ENCODE measurements around the gene ERVW-1.
"Not testable (repeated sequence)": the region's sequence is repeated elsewhere in the genome, so short reads cannot be mapped to it uniquely, and the experiment has no call there.

Gene ERVW-1

DNA sequence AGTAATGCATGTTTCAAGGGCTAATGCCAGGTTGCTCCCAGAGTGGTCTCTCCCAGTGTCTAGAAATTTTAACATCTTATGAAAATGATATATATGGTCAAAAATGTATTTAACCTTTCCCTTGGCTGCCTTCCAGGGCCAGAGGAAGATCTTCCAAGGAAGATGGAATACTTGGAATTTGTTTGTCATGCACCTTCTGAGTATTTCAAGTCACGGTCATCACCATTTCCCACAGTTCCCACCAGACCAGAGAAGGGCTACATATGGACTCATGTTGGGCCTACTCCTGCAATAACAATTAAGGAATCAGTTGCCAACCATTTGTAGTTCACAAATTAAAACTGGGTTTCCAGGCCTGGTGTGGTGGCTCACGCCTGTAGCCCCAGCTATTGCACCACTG lies 21.5 kb downstream of the ERVW-1 start:
- in situ Hi-C loops (cut with HindIII; ENCODE audit: low sequenced_read_pairs) = no loop called here
- H3K4me3 ChIP-seq (ENCODE audit: low read depth, low read length) = no peak overlapping the region
- TF ChIP-seq, protein P1, sequence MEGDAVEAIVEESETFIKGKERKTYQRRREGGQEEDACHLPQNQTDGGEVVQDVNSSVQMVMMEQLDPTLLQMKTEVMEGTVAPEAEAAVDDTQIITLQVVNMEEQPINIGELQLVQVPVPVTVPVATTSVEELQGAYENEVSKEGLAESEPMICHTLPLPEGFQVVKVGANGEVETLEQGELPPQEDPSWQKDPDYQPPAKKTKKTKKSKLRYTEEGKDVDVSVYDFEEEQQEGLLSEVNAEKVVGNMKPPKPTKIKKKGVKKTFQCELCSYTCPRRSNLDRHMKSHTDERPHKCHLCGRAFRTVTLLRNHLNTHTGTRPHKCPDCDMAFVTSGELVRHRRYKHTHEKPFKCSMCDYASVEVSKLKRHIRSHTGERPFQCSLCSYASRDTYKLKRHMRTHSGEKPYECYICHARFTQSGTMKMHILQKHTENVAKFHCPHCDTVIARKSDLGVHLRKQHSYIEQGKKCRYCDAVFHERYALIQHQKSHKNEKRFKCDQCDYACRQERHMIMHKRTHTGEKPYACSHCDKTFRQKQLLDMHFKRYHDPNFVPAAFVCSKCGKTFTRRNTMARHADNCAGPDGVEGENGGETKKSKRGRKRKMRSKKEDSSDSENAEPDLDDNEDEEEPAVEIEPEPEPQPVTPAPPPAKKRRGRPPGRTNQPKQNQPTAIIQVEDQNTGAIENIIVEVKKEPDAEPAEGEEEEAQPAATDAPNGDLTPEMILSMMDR (IDR thresholded peaks at IDR 0.05; ENCODE audit: low read depth, low read length) = no peak
- no peak for DNase-seq (ENCODE audit: low read depth, low spot score)

DNA sequence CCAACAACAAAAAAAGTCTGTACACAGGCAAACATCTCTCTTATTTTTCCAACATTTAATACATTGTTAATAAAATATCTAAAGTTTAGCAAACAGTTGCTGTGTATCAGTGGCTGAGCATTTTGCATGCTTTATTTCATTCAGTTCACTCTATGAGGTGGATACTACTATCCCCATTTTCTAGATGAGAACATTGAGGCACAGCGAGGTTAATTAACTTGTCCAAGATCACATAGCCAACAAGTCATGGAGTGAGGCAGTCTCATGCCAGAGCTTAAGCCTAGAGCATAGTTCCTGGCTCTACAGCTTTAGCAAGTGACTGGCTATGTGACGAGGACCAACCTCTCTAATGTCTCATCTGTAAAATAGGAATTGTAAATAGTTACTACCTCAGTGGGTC lies 26.1 kb downstream of the ERVW-1 start:
- TF ChIP-seq, protein P1 (IDR thresholded peaks at IDR 0.05; ENCODE audit: low read depth, low read length) = no peak
- no peak for DNase-seq (ENCODE audit: low read depth, low spot score)
- no peak overlapping the region for H3K4me3 ChIP-seq (ENCODE audit: low read depth, low read length)
- in situ Hi-C loops (cut with HindIII; ENCODE audit: low sequenced_read_pairs) = no loop called here

DNA sequence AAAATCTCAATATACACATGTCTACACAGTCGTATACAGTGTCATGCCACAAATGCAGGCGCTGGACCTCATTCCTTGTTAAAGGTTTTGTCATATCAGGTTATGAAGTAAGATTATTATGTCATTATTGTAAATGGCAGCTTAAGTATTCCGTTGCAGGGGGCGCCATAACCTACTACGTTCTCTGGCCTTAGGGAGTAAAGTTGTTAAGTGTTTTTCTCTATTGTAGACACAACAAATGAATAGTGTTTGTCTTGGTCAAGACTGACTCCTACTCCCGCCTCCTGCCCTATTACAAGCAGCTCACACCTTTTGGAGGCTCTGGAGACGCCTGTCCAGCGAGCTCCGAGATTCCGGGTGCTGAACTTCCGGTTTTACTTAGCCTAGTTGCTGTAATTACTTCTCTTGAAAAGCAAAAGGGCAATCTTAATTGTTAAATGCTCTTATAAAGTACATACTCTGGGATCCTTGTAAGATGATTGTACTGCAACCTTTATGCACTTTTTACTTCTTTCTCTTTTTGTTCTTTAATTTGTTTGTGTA lies 29.5 kb downstream of the ERVW-1 start:
- DNase-seq (ENCODE audit: low read depth, low spot score) = peak; percentile 63
- in situ Hi-C loops (cut with HindIII; ENCODE audit: low sequenced_read_pairs) = no loop called here

DNA sequence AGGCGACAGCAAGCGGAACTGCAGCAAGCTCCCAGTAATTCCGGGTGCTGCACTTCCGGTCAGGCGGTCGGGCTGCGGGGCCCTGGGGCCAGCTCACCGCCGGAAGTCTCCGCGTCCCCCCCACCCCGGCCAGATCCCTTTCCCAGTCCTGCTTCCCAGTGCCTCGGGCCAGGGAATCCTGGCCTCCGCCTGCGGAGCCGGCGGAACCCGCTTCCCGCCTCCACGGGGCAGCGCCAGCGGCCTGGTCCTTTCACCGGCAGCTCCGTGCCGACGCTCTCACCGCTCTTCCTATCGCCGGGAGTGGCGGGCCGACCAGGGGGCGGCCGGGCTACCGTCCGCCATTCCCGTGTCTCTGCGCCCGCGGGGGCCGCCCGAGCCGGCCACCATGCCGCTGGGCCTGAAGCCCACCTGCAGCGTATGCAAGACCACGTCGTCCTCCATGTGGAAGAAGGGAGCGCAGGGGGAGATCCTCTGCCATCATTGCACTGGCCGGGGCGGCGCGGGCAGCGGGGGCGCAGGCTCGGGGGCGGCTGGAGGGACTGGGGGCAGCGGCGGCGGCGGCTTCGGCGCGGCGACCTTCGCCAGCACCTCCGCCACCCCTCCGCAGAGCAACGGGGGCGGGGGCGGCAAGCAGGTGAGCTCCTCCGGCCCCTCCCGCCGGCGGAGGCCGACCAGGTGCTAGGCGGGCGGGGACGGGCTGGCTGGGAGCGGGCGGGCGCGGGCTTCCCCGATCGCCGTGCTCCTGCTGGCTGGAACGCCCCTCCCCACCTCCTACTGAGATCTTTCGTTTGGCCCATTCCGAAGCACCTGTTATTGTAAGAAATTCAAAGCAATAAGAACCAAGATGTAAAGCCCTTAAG lies 30.2 kb downstream of the ERVW-1 start, which contains the start of gene GATAD1:
Gene GATAD1, plus strand, starts transcription at position 138 of the 860 bp plus-strand sequence. Its CDS starts 248 bp downstream, at position 386.
- in situ Hi-C loops (cut with HindIII; ENCODE audit: low sequenced_read_pairs) = no loop called here
- H3K4me3 ChIP-seq (ENCODE audit: low read depth, low read length) = peak within 1 kb of the TSS; percentile 78
- DNase-seq (ENCODE audit: low read depth, low spot score) = peak; percentile 90
- TF ChIP-seq, protein P1 (IDR thresholded peaks at IDR 0.05; ENCODE audit: low read depth, low read length) = peak; percentile 92

More for the DNA sequence above, 29.5 kb downstream of the ERVW-1 start:
- peak overlapping the region; percentile 78 for H3K4me3 ChIP-seq (ENCODE audit: low read depth, low read length)
- TF ChIP-seq, protein P1 (IDR thresholded peaks at IDR 0.05; ENCODE audit: low read depth, low read length) = peak; percentile 49

DNA sequence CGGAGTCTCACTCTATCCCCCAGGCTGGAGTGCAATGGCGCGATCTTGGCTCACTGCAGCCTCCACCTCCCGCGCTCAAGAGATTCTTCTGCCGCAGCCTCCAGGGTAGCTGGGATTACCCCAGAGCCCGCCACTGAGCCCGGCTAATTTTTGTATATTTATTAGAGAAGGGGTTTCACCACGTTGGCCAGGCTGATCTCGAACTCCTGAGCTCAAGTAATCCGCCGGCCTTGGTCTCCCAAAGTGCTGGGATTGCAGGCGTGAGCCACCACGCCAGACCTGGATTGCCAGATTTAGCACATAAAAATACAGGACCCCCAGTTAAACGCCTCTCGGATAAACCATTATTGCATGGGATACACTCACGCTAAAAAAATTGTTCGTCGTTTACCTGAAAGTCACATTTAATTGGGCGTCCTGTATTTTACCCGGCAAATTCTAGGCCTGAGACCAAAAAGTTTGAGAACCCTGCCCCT lies 30.8 kb downstream of the ERVW-1 start:
- in situ Hi-C loops (cut with HindIII; ENCODE audit: low sequenced_read_pairs) = no loop called here
- TF ChIP-seq, protein P1 (IDR thresholded peaks at IDR 0.05; ENCODE audit: low read depth, low read length) = no peak
- peak overlapping the region; percentile 78 for H3K4me3 ChIP-seq (ENCODE audit: low read depth, low read length)
- DNase-seq (ENCODE audit: low read depth, low spot score) = no peak

DNA sequence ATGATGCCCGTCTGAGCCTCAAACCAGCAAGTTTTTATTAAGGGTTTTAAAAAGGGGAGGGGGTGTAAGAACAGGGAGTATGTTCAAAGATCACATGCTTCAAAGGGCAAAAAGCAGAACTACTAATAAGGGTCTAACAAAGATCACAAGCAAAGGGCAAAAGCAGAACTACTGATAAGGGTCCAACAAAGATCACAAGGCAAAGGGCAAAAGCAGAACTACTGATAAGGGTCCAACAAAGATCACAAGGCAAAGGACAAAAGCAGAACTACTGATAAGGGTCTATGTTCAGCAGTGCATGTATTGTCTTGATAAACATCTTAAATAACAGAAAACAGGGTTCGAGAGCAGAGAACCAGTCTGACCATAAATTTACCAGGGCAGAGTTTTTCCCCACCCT lies 35.0 kb downstream of the ERVW-1 start:
- DNase-seq (ENCODE audit: low read depth, low spot score); H3K4me3 ChIP-seq (ENCODE audit: low read depth, low read length); in situ Hi-C loops (cut with HindIII; ENCODE audit: low sequenced_read_pairs): not testable (repeated sequence)

DNA sequence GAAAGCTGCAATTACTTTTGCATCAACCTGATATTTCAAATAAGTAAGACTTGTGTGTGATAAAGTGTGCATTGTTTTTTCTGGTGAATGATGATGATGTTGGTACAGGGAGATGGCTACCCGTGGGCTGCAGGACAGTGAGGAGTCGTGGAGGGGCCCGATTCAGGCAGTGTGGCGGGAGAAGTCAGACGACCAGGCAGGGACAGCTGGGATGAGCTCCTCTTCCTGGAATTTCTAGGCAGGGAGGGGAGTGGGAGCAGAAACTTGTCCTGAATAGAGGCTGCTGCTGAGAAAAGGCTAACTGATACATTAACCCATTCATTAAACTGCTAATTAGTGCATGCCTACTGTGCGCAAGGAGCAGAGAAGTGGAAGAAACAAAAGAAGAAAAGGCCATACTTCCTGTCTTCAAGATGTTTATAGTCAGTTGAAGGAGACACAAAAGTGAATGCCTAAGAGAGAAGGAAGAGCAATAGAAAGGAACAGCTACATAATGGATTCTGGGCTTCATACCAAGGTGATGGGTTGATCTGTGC lies 39.7 kb downstream of the ERVW-1 start:
- in situ Hi-C loops (cut with HindIII; ENCODE audit: low sequenced_read_pairs) = no loop called here
- H3K4me3 ChIP-seq (ENCODE audit: low read depth, low read length) = no peak overlapping the region
- DNase-seq (ENCODE audit: low read depth, low spot score) = no peak
- TF ChIP-seq, protein P1 (IDR thresholded peaks at IDR 0.05; ENCODE audit: low read depth, low read length) = no peak

All from astrocyte of the spinal cord (primary cell).